PFSK-1 (cell line): ENCODE results near the gene NPR3.

Experiments
- FOXP2 ChIP-seq: optimal IDR thresholded peaks from 2 replicates; pipeline ENCODE3; 2011; ENCODE audit warnings: borderline replicate concordance, control low read depth, inconsistent platforms; ENCODE audit not compliant: insufficient read depth; ENCODE audit errors: extremely low read length, extremely low read depth
- POLR2AphosphoS5 ChIP-seq: IDR thresholded peaks from 2 replicates; pipeline ENCODE4 v1.6.1; 2012; ENCODE audit warnings: low read depth, mild to moderate bottlenecking, control low read depth, low read length, moderate library complexity
- SIN3A ChIP-seq: IDR thresholded peaks from 2 replicates; pipeline ENCODE4 v1.6.1; 2012; ENCODE audit warnings: mild to moderate bottlenecking, low read length, moderate library complexity, borderline replicate concordance; ENCODE audit not compliant: insufficient read depth
- TAF1 ChIP-seq: IDR thresholded peaks from 2 replicates; pipeline ENCODE4 v1.6.1; 2012; ENCODE audit warnings: low read length, control low read depth, borderline replicate concordance; ENCODE audit not compliant: insufficient read depth
- TF ChIP-seq, protein P1 (sequence below), 2 experiments: IDR thresholded peaks; 2 replicates each; pipeline versions ENCODE4 v1.6.1 to v1.8.0; 2011 to 2012; ENCODE audit warnings: low read depth in 2 of 2, low read length in 2 of 2, control low read depth in 1 of 2, inconsistent platforms in 1 of 2, mild to moderate bottlenecking in 1 of 2, moderate library complexity in 1 of 2; ENCODE audit not compliant: insufficient read depth in 1 of 2

The NPR3 gene

DNA sequence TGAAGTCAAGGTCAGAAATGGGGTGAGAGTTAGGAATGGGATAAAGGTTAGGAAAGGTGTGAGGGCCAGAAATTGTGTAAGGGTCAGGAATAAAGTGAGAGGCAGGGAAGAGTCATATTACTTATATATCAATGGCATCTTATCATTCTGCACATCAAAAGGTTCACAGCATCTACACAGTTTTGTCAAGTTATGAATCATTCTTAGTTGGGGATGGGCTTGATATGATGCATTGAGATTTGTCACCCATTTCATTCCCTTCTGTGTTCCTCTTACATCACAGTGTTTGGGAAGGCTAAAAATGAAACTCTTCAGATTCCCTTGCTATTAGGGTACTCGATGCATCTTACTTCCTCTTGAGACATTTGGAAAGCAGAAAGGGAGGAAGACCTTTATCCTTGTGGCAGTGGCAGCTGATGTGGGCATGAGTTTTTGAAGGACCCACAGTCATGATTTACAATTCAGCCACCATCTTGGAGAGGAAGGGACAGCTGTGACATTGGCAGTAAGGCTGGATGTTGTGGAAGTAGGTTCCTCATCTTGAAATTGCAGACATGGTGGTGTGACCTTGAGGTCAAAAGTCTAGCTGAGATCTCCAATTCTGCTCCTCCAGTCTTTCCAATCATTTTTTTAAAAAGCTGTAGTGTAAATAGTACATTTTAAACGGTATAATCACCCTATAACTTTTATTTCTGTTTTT is 24.2 kb upstream of the NPR3 start:
- TF ChIP-seq, protein P1, sequence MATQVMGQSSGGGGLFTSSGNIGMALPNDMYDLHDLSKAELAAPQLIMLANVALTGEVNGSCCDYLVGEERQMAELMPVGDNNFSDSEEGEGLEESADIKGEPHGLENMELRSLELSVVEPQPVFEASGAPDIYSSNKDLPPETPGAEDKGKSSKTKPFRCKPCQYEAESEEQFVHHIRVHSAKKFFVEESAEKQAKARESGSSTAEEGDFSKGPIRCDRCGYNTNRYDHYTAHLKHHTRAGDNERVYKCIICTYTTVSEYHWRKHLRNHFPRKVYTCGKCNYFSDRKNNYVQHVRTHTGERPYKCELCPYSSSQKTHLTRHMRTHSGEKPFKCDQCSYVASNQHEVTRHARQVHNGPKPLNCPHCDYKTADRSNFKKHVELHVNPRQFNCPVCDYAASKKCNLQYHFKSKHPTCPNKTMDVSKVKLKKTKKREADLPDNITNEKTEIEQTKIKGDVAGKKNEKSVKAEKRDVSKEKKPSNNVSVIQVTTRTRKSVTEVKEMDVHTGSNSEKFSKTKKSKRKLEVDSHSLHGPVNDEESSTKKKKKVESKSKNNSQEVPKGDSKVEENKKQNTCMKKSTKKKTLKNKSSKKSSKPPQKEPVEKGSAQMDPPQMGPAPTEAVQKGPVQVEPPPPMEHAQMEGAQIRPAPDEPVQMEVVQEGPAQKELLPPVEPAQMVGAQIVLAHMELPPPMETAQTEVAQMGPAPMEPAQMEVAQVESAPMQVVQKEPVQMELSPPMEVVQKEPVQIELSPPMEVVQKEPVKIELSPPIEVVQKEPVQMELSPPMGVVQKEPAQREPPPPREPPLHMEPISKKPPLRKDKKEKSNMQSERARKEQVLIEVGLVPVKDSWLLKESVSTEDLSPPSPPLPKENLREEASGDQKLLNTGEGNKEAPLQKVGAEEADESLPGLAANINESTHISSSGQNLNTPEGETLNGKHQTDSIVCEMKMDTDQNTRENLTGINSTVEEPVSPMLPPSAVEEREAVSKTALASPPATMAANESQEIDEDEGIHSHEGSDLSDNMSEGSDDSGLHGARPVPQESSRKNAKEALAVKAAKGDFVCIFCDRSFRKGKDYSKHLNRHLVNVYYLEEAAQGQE (IDR thresholded peaks at IDR 0.05; ENCODE audit: insufficient read depth in 1 of 2, low read depth in 2 of 2, low read length in 2 of 2) = no peak
- TF ChIP-seq POLR2AphosphoS5 (no peak), SIN3A (no peak), TAF1 (no peak), FOXP2 (no peak)

DNA sequence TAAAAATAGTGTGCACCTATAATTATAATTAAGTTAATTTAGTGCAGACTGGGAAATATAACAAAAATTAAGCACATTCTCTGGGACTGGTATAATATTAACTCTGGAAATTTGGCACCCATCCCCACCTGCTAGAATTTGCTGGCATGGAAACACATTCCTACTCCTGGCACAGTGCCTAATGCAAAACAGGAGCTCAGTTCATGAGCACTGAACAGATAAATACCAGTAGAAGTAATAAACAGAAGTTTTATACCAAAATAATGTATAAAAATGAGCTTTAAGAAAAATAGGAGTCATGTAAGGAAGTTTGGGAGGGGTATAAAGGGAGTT is 23.7 kb upstream of the NPR3 start:
- TF ChIP-seq TAF1 (no peak), POLR2AphosphoS5 (no peak)

DNA sequence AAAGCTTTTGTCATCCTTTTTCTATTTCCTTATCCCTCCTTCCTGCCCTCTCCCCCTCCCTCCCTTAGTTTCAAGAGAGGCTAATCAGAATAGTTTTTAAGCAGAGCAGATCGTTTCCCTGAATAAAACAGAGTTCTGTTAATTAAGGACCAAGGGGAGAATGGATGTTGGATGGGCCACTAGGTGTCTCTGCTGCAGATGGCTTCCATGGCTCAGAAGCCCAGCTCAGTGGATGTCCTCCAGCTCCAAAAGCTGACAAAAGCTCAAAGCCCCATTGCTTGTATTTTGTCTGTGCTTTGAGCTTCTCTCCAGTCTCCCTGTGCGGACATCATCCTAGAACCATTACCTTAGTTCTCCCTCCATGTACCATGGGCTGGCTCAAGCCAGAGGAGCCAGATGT is 21.0 kb upstream of the NPR3 start:
- TF ChIP-seq SIN3A (no peak), TAF1 (no peak), FOXP2 (no peak), POLR2AphosphoS5 (no peak)
- TF ChIP-seq, protein P1 (IDR thresholded peaks at IDR 0.05; ENCODE audit: insufficient read depth in 1 of 2, low read depth in 2 of 2, low read length in 2 of 2) = no peak

DNA sequence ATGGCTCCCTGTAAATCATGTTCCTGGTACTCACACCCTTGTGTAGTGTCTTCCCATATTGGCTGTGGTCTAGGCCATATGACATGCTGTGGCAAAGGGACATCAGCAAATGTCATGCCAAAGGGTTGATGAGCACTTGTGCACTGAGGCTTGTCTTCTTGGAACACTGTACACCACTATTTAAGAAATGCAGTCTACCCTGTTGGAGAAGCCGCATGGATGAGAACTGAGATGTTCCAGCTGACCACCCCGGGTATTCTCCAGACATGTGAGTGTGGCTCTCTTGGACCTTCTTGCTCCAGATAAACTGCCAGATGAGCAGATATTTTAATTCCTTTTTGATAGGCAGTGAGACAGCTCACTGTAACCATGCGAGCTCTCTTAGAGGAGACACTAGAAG is 20.5 kb upstream of the NPR3 start:
- TF ChIP-seq POLR2AphosphoS5 = no peak
- TF ChIP-seq SIN3A = no peak
- TF ChIP-seq FOXP2 = no peak
- TF ChIP-seq, protein P1 (IDR thresholded peaks at IDR 0.05; ENCODE audit: insufficient read depth in 1 of 2, low read depth in 2 of 2, low read length in 2 of 2) = no peak
- no peak for TF ChIP-seq TAF1

DNA sequence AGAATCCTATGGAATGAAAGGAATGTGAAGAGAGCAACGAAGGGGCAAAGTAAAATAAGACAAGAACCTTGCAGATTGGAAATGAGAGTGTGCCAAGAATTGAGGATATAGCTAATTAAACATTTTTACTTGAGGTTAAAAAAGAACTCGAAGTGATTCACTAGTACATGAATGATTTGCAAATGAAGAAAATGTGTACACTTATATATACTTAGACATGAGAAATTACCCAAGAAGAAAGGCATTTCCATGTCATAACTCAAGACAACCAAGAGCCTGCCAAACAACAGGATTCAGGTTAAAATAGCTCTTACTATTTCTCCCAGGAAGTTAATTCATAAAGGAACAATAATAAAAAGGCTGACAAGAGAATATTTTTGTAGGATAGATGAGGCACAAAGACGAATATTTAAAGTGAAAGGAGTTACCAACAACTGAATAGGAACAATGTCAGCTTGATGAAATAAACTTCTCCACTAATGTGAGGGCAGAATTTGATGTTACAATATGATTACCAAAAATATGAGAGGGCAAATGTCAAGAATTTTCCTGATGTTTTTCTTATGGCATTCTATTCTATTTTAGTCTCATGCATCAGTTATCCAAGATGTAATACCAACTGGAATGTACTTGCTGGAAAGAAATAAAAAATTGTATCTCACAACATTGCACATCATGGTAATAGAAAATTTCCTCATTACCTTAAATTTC is 18.9 kb upstream of the NPR3 start:
- TF ChIP-seq SIN3A (no peak), POLR2AphosphoS5 (no peak), TAF1 (no peak), FOXP2 (no peak)
- TF ChIP-seq, protein P1 (IDR thresholded peaks at IDR 0.05; ENCODE audit: insufficient read depth in 1 of 2, low read depth in 2 of 2, low read length in 2 of 2) = no peak
